Naive thymus-derived CD4-positive, alpha-beta T cell (primary cell): ENCODE data around the gene NELFCD. TPM values are rescaled to one million over a fixed set of nuclear protein-coding genes. Genes with fewer than 3 reads are reported as not detected.

Experiments used
- ATAC-seq: fragments of 150-1000 bp; cut with Tn5 transposase; 2 replicates; pipeline ENCODE4 v1.10.0; 2021; ENCODE audit warnings: mild to moderate bottlenecking, moderate library complexity
- CTCF ChIA-PET: fragments of 350-600 bp; sonication (Branson Sonifier 250); formaldehyde crosslinking; loops from one replicate; lab custom pipeline; 2021; ENCODE audit warnings: antibody characterized with exemption; lab: Charles Lee
- POLR2A ChIA-PET: fragments of 350-600 bp; sonication (Branson Sonifier 250); formaldehyde crosslinking; loops from one replicate; lab custom pipeline; 2021; ENCODE audit warnings: antibody characterized with exemption, inconsistent platforms; lab: Charles Lee
- DNase-seq, 9 donors: peaks; one replicate each; pipeline versions ENCODE4 v3.0.0 to v3.0.0-alpha.2; 2020 to 2022; ENCODE audit warnings: mixed read lengths in 1 of 9
- H3K27ac ChIP-seq: one replicate; pipeline ENCODE4 v1.7.0; 2013; ENCODE audit warnings: mild to moderate bottlenecking, low read depth, low read length, moderate library complexity
- H3K27me3 ChIP-seq, 2 donors: one replicate each; pipeline ENCODE4 v1.7.0; 2013; ENCODE audit warnings: low read length in 2 of 2, mild to moderate bottlenecking in 2 of 2, moderate library complexity in 2 of 2; ENCODE audit not compliant: control insufficient read depth in 2 of 2, insufficient read depth in 2 of 2
- H3K36me3 ChIP-seq, 3 experiments: 1 replicate in 2 of 3; 2 replicates in 1 of 3; pipeline ENCODE4 v1.7.0; 2013; ENCODE audit warnings: low read length in 3 of 3, mild to moderate bottlenecking in 3 of 3, moderate library complexity in 1 of 3; ENCODE audit not compliant: insufficient read depth in 3 of 3, control insufficient read depth in 2 of 3
- H3K4me1 ChIP-seq, 2 donors: one replicate each; pipeline ENCODE4 v1.7.0; 2013; ENCODE audit warnings: low read length in 2 of 2, mild to moderate bottlenecking in 2 of 2, moderate library complexity in 1 of 2; ENCODE audit not compliant: control insufficient read depth in 2 of 2, insufficient read depth in 2 of 2
- H3K4me3 ChIP-seq: 2 replicates; pipeline ENCODE4 v1.7.0; 2013; ENCODE audit warnings: mild to moderate bottlenecking, low read length
- H3K9me3 ChIP-seq, 3 experiments: 1 replicate in 2 of 3; 2 replicates in 1 of 3; pipeline ENCODE4 v1.7.0; 2013; ENCODE audit warnings: low read length in 3 of 3; ENCODE audit not compliant: control insufficient read depth in 2 of 3
- H3K27ac Mint-ChIP-seq, 9 donors: one replicate each; pipeline ENCODE4 v1.8.0; 2020 to 2022; ENCODE audit warnings: mixed read lengths in 9 of 9, mild to moderate bottlenecking in 8 of 9, moderate library complexity in 5 of 9, inconsistent platforms in 2 of 9
- H3K27me3 Mint-ChIP-seq, 5 donors: one replicate each; pipeline ENCODE4 v1.8.0; 2021 to 2022; ENCODE audit warnings: mixed read lengths in 5 of 5, mild to moderate bottlenecking in 1 of 5
- H3K36me3 Mint-ChIP-seq, 5 donors: one replicate each; pipeline ENCODE4 v1.8.0; 2020 to 2022; ENCODE audit warnings: mixed read lengths in 5 of 5, mild to moderate bottlenecking in 3 of 5, inconsistent platforms in 1 of 5
- H3K4me1 Mint-ChIP-seq, 7 donors: one replicate each; pipeline ENCODE4 v1.8.0; 2020 to 2022; ENCODE audit warnings: mixed read lengths in 7 of 7, mild to moderate bottlenecking in 3 of 7, inconsistent platforms in 1 of 7
- H3K4me3 Mint-ChIP-seq, 10 donors: one replicate each; pipeline ENCODE4 v1.8.0; 2020 to 2022; ENCODE audit warnings: mild to moderate bottlenecking in 10 of 10, mixed read lengths in 10 of 10, moderate library complexity in 6 of 10, inconsistent platforms in 2 of 10
- H3K9me3 Mint-ChIP-seq, 11 donors: one replicate each; pipeline ENCODE4 v1.8.0; 2020 to 2022; ENCODE audit warnings: mixed read lengths in 11 of 11, mild to moderate bottlenecking in 4 of 11, inconsistent platforms in 1 of 11, moderate library complexity in 1 of 11
- intact Hi-C, 2 donors: fragments of 100-400 bp; cut with micrococcal nuclease; formaldehyde crosslinking; loops; one replicate each; pipeline ENCODE4 v1.15.1; 2023
- polyA plus RNA-seq, 2 donors: library from polyadenylated mRNA; unstranded; fragments of 300-500 nt; fragmentation: Illumina TruSeq; gene quantifications; one replicate each; pipeline ENCODE4 v1.2.3, GENCODE V29; 2021
- total RNA-seq, 6 experiments: library from RNA in 5 of 6; stranded (reverse) in 5 of 6; gene quantifications; 1 replicate in 5 of 6; 2 replicates in 1 of 6; pipeline ENCODE4 v1.2.3 and lab custom pipeline; 2021 to 2026

The NELFCD gene
- total and polyA plus RNA-seq, 7 experiments from 2014 or later: 65.0 to 96.1 (median 89.0) TPM

DNA sequence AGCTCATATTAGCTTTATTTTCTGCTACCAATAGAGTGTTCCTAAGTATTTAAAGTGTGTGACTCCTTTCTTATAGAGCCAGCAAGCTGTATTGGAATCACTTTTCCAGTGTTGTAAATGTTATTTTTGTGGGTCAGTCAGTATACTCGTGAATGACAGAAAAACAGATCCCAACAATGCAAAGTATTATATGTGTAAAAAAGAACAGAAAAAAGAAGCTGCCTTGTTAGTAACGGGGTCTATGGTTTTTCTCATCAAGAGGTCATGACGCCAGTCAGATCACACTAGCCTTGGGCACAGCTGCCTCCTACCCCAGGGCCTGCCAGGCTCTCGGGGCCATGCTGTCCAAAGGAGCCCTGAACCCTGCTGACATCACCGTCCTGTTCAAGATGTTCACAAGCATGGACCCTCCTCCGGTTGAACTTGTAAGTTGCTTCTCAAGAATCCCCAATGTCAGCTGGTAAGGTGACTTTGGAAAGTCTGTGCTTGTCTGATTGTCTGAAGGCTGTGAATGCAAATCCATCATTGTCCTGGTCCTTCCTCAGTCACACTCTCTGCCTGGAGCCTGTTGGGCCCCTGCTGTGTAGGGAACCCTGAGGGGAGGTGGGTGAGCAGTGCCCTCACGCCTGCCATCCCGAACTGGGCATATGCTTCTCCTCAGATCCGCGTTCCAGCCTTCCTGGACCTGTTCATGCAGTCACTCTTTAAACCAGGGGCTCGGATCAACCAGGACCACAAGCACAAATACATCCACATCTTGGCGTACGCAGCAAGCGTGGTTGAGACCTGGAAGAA lies 9.8 kb downstream of the NELFCD start:
- Mint-ChIP-seq H3K4me1 (peaks cover 0 to 14% (median 9%) of the 10 kb centered on the region in 7 donors), H3K36me3 (peaks cover 17 to 63% (median 32%) of the 10 kb centered on the region in 5 donors), H3K4me3 (no peak overlapping the region), H3K9me3 (peaks cover 0 to 1% (median 0%) of the 10 kb centered on the region in 11 donors), H3K27ac (peak overlapping the region in 2 of 9 donors; percentile 50 to 76), H3K27me3 (no peaks in the 10 kb centered on the region)
- Histone ChIP-seq H3K4me3 (no peak overlapping the region), H3K36me3 (peaks cover 36 to 97% (median 50%) of the 10 kb centered on the region in 3 experiments), H3K27ac (no peak overlapping the region), H3K9me3 (no peaks in the 10 kb centered on the region), H3K27me3 (no peaks in the 10 kb centered on the region), H3K4me1 (no peaks in the 10 kb centered on the region)
- intact Hi-C loops: loop anchor here in 1 of 2 donors (2.0 kb wide), 1 partner anchor 14 kb away; no protein-coding TSS in a partner anchor
- POLR2A ChIA-PET: interaction anchor here (1.2 kb wide), 1 partner anchor 41 kb away, joined by 6 read pairs; the partner anchor contains the start of gene ATP5F1E
- CTCF ChIA-PET: interaction anchor here (1.0 kb wide), 1 partner anchor 40 kb away, joined by 3 read pairs; no protein-coding TSS in a partner anchor
- DNase-seq (no peak), ATAC-seq (no peak)

DNA sequence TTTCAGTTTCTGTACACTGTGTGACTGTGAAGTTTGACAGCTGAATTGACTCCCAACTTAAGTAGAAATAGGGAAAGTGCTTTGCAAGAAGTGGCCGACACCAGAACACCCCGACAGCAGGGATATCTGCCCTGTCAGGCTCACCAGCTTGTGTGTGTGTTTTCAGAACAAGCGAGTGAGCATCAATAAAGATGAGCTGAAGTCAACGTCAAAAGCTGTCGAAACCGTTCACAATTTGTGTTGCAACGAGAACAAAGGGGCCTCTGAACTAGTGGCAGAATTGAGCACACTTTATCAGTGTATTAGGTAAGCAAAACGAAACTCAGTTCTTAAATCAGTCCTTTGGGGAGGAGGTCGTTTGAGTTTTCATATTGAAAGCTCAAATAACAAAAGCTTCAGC lies 10.7 kb downstream of the NELFCD start:
- no peaks in the 10 kb centered on the region for H3K27me3 Mint-ChIP-seq
- no peak overlapping the region for H3K4me3 Mint-ChIP-seq
- Histone ChIP-seq H3K27me3 (no peaks in the 10 kb centered on the region), H3K36me3 (peaks cover 41 to 96% (median 50%) of the 10 kb centered on the region in 3 experiments), H3K4me1 (no peaks in the 10 kb centered on the region), H3K4me3 (no peak overlapping the region), H3K27ac (no peak overlapping the region), H3K9me3 (no peaks in the 10 kb centered on the region)
- H3K27ac Mint-ChIP-seq: peak overlapping the region in 2 of 9 donors; percentile 42 to 45
- H3K9me3 Mint-ChIP-seq: no peaks in the 10 kb centered on the region
- H3K36me3 Mint-ChIP-seq: peaks cover 21 to 67% (median 32%) of the 10 kb centered on the region in 5 donors
- CTCF ChIA-PET: no interaction called here
- ATAC-seq (no peak), DNase-seq (no peak)
- POLR2A ChIA-PET: interaction anchor here (1.0 kb wide), 1 partner anchor 16 kb away, joined by 3 read pairs; no protein-coding TSS in a partner anchor
- intact Hi-C loops: loop anchor here in 1 of 2 donors (2.0 kb wide), 1 partner anchor 13 kb away; no protein-coding TSS in a partner anchor
- H3K4me1 Mint-ChIP-seq: peaks cover 0 to 11% (median 3%) of the 10 kb centered on the region in 7 donors

DNA sequence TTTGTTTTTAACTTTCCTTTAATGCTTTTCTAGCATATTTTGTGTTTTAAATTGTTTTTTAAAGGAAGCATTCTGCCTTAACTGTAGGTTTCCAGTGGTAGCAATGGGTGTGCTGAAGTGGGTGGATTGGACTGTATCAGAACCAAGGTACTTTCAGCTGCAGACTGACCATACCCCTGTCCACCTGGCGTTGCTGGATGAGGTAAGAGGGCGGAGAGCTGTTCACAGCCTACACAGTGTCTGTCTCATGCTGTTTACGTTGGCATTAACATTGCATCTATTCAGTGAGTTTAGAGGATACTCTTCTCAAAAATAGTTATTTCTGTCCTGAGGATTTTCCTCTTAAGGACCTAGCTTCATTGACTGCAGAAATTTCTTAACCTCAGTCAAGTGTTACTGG lies 11.9 kb downstream of the NELFCD start:
- Histone ChIP-seq H3K36me3 (peaks cover 31 to 95% (median 43%) of the 10 kb centered on the region in 3 experiments), H3K27ac (no peak overlapping the region), H3K9me3 (no peaks in the 10 kb centered on the region), H3K4me3 (no peak overlapping the region), H3K4me1 (no peaks in the 10 kb centered on the region), H3K27me3 (no peaks in the 10 kb centered on the region)
- Mint-ChIP-seq H3K27ac (peak overlapping the region in 3 of 9 donors; percentile 3 to 25 (median 14)), H3K4me3 (no peak overlapping the region), H3K36me3 (peaks cover 21 to 67% (median 30%) of the 10 kb centered on the region in 5 donors), H3K4me1 (peaks cover 0 to 4% (median 0%) of the 10 kb centered on the region in 7 donors), H3K27me3 (no peaks in the 10 kb centered on the region), H3K9me3 (no peaks in the 10 kb centered on the region)
- intact Hi-C loops: no loop called here
- CTCF ChIA-PET: no interaction called here
- POLR2A ChIA-PET: interaction anchor here (0.8 kb wide), 1 partner anchor 11 kb away, joined by 5 read pairs; no protein-coding TSS in a partner anchor
- ATAC-seq (no peak), DNase-seq (no peak)

DNA sequence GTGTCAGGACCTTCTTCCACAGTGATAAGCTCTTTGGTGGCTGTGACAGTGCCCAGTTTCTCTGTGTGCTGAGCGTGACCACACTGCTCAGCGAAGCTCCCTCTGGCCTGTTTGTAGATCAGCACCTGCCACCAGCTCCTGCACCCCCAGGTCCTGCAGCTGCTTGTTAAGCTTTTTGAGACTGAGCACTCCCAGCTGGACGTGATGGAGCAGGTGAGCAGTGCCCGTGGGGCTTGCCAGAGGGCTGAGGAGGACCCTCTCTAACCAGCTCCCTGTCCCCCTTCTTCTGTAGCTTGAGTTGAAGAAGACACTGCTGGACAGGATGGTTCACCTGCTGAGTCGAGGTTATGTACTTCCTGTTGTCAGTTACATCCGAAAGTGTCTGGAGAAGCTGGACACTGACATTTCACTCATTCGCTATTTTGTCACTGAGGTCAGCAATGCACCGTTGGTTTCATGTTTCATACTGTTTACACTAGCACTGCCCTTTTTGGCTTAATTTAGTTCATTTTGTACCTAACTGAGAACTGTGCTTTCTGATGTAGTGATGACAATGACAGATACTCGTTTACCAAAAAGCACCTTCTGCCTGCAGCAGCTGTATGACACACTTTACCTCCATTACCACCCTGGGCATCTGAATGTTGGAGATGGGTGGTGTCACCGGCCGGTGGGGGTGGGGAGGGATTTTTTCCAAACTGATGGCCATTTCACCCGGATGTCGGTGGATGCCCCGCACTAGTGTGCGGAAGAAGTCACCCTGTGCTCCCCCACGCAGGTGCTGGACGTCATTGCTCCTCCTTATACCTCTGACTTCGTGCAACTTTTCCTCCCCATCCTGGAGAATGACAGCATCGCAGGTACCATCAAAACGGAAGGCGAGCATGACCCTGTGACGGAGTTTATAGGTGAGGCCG lies 12.5 kb downstream of the NELFCD start:
- H3K9me3 Mint-ChIP-seq: no peaks in the 10 kb centered on the region
- Histone ChIP-seq H3K4me1 (no peaks in the 10 kb centered on the region), H3K27ac (no peak overlapping the region), H3K27me3 (no peaks in the 10 kb centered on the region), H3K9me3 (no peaks in the 10 kb centered on the region), H3K4me3 (no peak overlapping the region), H3K36me3 (peaks cover 29 to 88% (median 37%) of the 10 kb centered on the region in 3 experiments)
- ChIA-PET CTCF (interaction anchor here (1.3 kb wide), 1 partner anchor 24 kb away, joined by 4 read pairs; no protein-coding TSS in a partner anchor), POLR2A (interaction anchor here (0.8 kb wide), 1 partner anchor 12 kb away, joined by 5 read pairs; no protein-coding TSS in a partner anchor)
- H3K4me3 Mint-ChIP-seq: no peak overlapping the region
- H3K27ac Mint-ChIP-seq: peak overlapping the region in 1 of 9 donors; percentile 41
- peaks cover 0 to 3% (median 0%) of the 10 kb centered on the region in 7 donors for H3K4me1 Mint-ChIP-seq
- no peak for ATAC-seq
- H3K27me3 Mint-ChIP-seq: no peaks in the 10 kb centered on the region
- intact Hi-C loops: no loop called here
- peaks cover 21 to 67% (median 30%) of the 10 kb centered on the region in 5 donors for H3K36me3 Mint-ChIP-seq
- DNase-seq: no peak

DNA sequence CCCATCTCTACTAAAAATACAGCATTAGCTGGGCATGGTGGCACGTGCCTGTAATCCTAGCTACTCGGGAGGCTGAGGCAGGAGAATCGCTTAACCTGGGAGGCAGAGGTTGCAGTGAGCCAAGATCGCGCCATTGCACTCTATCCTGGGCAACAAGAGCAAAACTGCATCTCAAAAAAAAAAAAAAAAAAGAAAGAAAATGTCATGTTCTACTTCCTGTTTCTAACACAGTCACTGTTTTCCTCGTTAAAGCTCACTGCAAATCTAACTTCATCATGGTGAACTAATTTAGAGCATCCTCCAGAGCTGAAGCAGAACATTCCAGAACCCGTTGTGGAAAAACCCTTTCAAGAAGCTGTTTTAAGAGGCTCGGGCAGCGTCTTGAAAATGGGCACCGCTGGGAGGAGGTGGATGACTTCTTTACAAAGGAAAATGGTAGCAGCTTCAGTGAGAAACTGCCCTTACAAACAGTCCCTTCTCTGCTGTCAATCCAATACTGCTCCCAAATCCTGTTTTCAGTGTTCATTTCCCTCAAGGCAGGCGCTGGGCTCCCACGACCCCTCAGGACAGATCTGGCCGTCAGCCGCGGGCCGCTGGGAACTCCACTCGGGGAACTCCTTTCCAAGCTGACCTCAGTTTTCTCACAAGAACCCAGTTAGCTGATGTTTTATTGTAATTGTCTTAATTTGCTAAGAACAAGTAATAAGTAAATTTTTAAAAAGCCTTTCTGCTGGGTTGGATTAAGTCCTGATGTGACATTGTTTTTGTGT lies 13.5 kb downstream of the NELFCD start:
- no peak overlapping the region for H3K4me3 Mint-ChIP-seq
- peak overlapping the region in 5 of 9 donors; percentile 8 to 65 (median 43) for H3K27ac Mint-ChIP-seq
- ChIA-PET CTCF (interaction anchor here (1.3 kb wide), 1 partner anchor 23 kb away, joined by 4 read pairs; no protein-coding TSS in a partner anchor), POLR2A (interaction anchor here (0.7 kb wide), 1 partner anchor 102 kb away, joined by 3 read pairs; no protein-coding TSS in a partner anchor)
- no peaks in the 10 kb centered on the region for H3K27me3 ChIP-seq
- H3K4me3 ChIP-seq: no peak overlapping the region
- DNase-seq: no peak
- intact Hi-C loops: no loop called here
- H3K4me1 ChIP-seq: no peaks in the 10 kb centered on the region
- H3K27me3 Mint-ChIP-seq: no peaks in the 10 kb centered on the region
- no peak for ATAC-seq
- H3K27ac ChIP-seq: no peak overlapping the region
- H3K36me3 Mint-ChIP-seq: peaks cover 20 to 59% (median 24%) of the 10 kb centered on the region in 5 donors
- H3K36me3 ChIP-seq: peaks cover 24 to 79% (median 32%) of the 10 kb centered on the region in 3 experiments
- peaks cover 0 to 3% (median 0%) of the 10 kb centered on the region in 7 donors for H3K4me1 Mint-ChIP-seq
- H3K9me3 ChIP-seq: no peaks in the 10 kb centered on the region
- no peaks in the 10 kb centered on the region for H3K9me3 Mint-ChIP-seq
